ENCODE measurements around the gene TNRC18.
"Not testable (repeated sequence)": the region's sequence is repeated elsewhere in the genome, so short reads cannot be mapped to it uniquely, and the experiment has no call there.

TNRC18 gene

GRCh38 chr7:5287802-5288201 lies 135.8 kb downstream of the TNRC18 start:
- no peak for DNase-seq

GRCh38 chr7:5287373-5287772 lies 136.3 kb downstream of the TNRC18 start:
- DNase-seq = not testable (repeated sequence)

- DNase-seq = no peak
Measured at GRCh38 chr7:5286933-5287332, 136.7 kb downstream of the TNRC18 start.

GRCh38 chr7:5284304-5285281 lies 139.0 kb downstream of the TNRC18 start:
- DNase-seq = no peak

- DNase-seq = no peak
Measured at GRCh38 chr7:5283421-5284303, 140.0 kb downstream of the TNRC18 start.

GRCh38 chr7:5282543-5283316 lies 140.9 kb downstream of the TNRC18 start, which contains the start of gene SLC29A4:
Gene SLC29A4, plus strand, starts transcription at chr7:5282943. Its CDS starts 4,874 bp downstream, at chr7:5287817.
- DNase-seq = no peak

- DNase-seq = not testable (repeated sequence)
Measured at GRCh38 chr7:5281598-5282500, 141.8 kb downstream of the TNRC18 start.

- DNase-seq = no peak
Measured at GRCh38 chr7:5279734-5280133, 143.9 kb downstream of the TNRC18 start.

GRCh38 chr7:5278766-5279165 lies 144.9 kb downstream of the TNRC18 start:
- no peak for DNase-seq

- no peak for DNase-seq
Measured at GRCh38 chr7:5276611-5277010, 147.0 kb downstream of the TNRC18 start.

- DNase-seq = not testable (repeated sequence)
Measured at GRCh38 chr7:5276123-5276522, 147.5 kb downstream of the TNRC18 start.

- not testable (repeated sequence) for DNase-seq
Measured at GRCh38 chr7:5275510-5275909, 148.1 kb downstream of the TNRC18 start.

- DNase-seq = not testable (repeated sequence)
Measured at GRCh38 chr7:5274985-5275431, 148.6 kb downstream of the TNRC18 start.

- no peak for DNase-seq
Measured at GRCh38 chr7:5274441-5274840, 149.2 kb downstream of the TNRC18 start.

- not testable (repeated sequence) for DNase-seq
Measured at GRCh38 chr7:5273831-5274405, 149.7 kb downstream of the TNRC18 start.

- DNase-seq = no peak
Measured at GRCh38 chr7:5270788-5271187, 152.8 kb downstream of the TNRC18 start.

- DNase-seq = not testable (repeated sequence)
Measured at GRCh38 chr7:5269992-5270657, 153.5 kb downstream of the TNRC18 start.

GRCh38 chr7:5267829-5268228 lies 155.8 kb downstream of the TNRC18 start:
- not testable (repeated sequence) for DNase-seq

GRCh38 chr7:5266191-5267028 lies 157.2 kb downstream of the TNRC18 start:
- DNase-seq = no peak
